ENCODE measurements around the gene NFATC2.
"Not testable (repeated sequence)": the region's sequence is repeated elsewhere in the genome, so short reads cannot be mapped to it uniquely, and the experiment has no call there.

The NFATC2 gene

GRCh38 chr20:51545515-51545914 lies 3.0 kb upstream of the NFATC2 start:
- TF ChIP-seq, protein P1, sequence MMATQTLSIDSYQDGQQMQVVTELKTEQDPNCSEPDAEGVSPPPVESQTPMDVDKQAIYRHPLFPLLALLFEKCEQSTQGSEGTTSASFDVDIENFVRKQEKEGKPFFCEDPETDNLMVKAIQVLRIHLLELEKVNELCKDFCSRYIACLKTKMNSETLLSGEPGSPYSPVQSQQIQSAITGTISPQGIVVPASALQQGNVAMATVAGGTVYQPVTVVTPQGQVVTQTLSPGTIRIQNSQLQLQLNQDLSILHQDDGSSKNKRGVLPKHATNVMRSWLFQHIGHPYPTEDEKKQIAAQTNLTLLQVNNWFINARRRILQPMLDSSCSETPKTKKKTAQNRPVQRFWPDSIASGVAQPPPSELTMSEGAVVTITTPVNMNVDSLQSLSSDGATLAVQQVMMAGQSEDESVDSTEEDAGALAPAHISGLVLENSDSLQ (IDR thresholded peaks at IDR 0.05): no peak
- no peak for TF ChIP-seq ZNF384 (IDR thresholded peaks at IDR 0.05)
- no peak for TF ChIP-seq BHLHE40 (IDR thresholded peaks at IDR 0.05; ENCODE audit: borderline replicate concordance)
- TF ChIP-seq HDGF (IDR thresholded peaks at IDR 0.05; ENCODE audit: borderline replicate concordance): no peak
- no peak for TF ChIP-seq SUZ12 (IDR thresholded peaks at IDR 0.05)
- TF ChIP-seq CTBP1 (IDR thresholded peaks at IDR 0.05; ENCODE audit: borderline replicate concordance): no peak
- no peak for TF ChIP-seq L3MBTL2 (conservative IDR thresholded peaks at IDR 0.05)
- no peak for TF ChIP-seq FOXA1 (IDR thresholded peaks at IDR 0.05)
- no peak for TF ChIP-seq FOXK2 (IDR thresholded peaks at IDR 0.05)
- no peak for TF ChIP-seq ELF4 (IDR thresholded peaks at IDR 0.05)
- no peak for TF ChIP-seq NFRKB (IDR thresholded peaks at IDR 0.05)
- no peak for TF ChIP-seq FOXM1 (IDR thresholded peaks at IDR 0.05; ENCODE audit: borderline replicate concordance)
- TF ChIP-seq TARDBP (IDR thresholded peaks at IDR 0.05): no peak
- no peak for TF ChIP-seq SP1 (IDR thresholded peaks at IDR 0.05)
- TF ChIP-seq ARNT (IDR thresholded peaks at IDR 0.05): no peak
- DNase-seq (ENCODE audit: extremely low spot score): no peak
- POLR2A ChIA-PET: no interaction called here
- CTCF ChIA-PET: no interaction called here

- POLR2A ChIA-PET: no interaction called here
- DNase-seq (ENCODE audit: extremely low spot score): no peak
- CTCF ChIA-PET: no interaction called here
- TF ChIP-seq, protein P1 (IDR thresholded peaks at IDR 0.05): no peak
- TF ChIP-seq SUZ12 (IDR thresholded peaks at IDR 0.05) (no peak), SP1 (IDR thresholded peaks at IDR 0.05) (no peak), BHLHE40 (IDR thresholded peaks at IDR 0.05; ENCODE audit: borderline replicate concordance) (no peak), FOXK2 (IDR thresholded peaks at IDR 0.05) (no peak), TARDBP (IDR thresholded peaks at IDR 0.05) (no peak), NFRKB (IDR thresholded peaks at IDR 0.05) (no peak), ZNF384 (IDR thresholded peaks at IDR 0.05) (no peak), HDGF (IDR thresholded peaks at IDR 0.05; ENCODE audit: borderline replicate concordance) (no peak), FOXA1 (IDR thresholded peaks at IDR 0.05) (no peak), FOXM1 (IDR thresholded peaks at IDR 0.05; ENCODE audit: borderline replicate concordance) (no peak), CTBP1 (IDR thresholded peaks at IDR 0.05; ENCODE audit: borderline replicate concordance) (no peak), LEF1 (IDR thresholded peaks at IDR 0.05; ENCODE audit: borderline replicate concordance) (no peak), ELF4 (IDR thresholded peaks at IDR 0.05) (no peak), L3MBTL2 (conservative IDR thresholded peaks at IDR 0.05) (no peak), ARNT (IDR thresholded peaks at IDR 0.05) (no peak)
Measured at GRCh38 chr20:51543422-51543788, 886 bp upstream of the NFATC2 start.

DNA sequence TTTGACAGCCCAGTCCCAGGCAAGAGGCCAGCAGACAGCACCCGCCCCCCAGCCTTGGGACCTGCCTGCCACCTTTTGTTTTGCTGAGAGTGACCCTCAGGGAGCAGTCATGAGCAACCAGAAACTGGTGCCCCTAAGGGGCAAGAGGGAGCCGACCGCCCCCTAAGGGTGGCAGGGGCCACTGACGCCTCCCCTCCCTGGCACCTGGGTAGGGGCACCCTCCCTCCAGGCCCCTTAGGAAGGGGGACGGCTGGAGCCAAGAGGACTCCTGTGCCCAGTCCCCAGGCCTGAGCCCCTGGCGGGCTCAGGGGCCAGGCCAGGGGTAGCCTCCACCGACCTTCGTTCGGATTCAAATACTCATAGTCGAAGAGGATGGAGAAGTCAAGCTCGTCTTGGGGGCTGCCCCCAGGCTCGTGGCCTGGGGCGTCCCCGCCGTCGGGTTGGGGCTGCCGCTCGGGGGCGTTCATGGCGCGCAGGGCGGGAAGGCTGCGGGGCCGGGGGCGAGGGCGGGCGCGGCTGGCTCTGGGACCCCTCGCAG lies 417 bp downstream of the NFATC2 start:
- TF ChIP-seq NFRKB (IDR thresholded peaks at IDR 0.05) (no peak), FOXA1 (IDR thresholded peaks at IDR 0.05) (no peak), CTBP1 (IDR thresholded peaks at IDR 0.05; ENCODE audit: borderline replicate concordance) (no peak), TARDBP (IDR thresholded peaks at IDR 0.05) (no peak), ARNT (IDR thresholded peaks at IDR 0.05) (no peak), FOXK2 (IDR thresholded peaks at IDR 0.05) (no peak), L3MBTL2 (conservative IDR thresholded peaks at IDR 0.05) (no peak), ZNF384 (IDR thresholded peaks at IDR 0.05) (no peak), FOXM1 (IDR thresholded peaks at IDR 0.05; ENCODE audit: borderline replicate concordance) (no peak), LEF1 (IDR thresholded peaks at IDR 0.05; ENCODE audit: borderline replicate concordance) (no peak), HDGF (IDR thresholded peaks at IDR 0.05; ENCODE audit: borderline replicate concordance) (no peak)
- TF ChIP-seq, protein P1 (IDR thresholded peaks at IDR 0.05): no peak
- POLR2A ChIA-PET: no interaction called here
- CTCF ChIA-PET: interaction anchor here (0.9 to 1.1 kb wide), 2 partner anchors 11 to 53 kb away, joined by 4 to 5 read pairs; no protein-coding TSS in a partner anchor
- no peak for DNase-seq (ENCODE audit: extremely low spot score)

DNA sequence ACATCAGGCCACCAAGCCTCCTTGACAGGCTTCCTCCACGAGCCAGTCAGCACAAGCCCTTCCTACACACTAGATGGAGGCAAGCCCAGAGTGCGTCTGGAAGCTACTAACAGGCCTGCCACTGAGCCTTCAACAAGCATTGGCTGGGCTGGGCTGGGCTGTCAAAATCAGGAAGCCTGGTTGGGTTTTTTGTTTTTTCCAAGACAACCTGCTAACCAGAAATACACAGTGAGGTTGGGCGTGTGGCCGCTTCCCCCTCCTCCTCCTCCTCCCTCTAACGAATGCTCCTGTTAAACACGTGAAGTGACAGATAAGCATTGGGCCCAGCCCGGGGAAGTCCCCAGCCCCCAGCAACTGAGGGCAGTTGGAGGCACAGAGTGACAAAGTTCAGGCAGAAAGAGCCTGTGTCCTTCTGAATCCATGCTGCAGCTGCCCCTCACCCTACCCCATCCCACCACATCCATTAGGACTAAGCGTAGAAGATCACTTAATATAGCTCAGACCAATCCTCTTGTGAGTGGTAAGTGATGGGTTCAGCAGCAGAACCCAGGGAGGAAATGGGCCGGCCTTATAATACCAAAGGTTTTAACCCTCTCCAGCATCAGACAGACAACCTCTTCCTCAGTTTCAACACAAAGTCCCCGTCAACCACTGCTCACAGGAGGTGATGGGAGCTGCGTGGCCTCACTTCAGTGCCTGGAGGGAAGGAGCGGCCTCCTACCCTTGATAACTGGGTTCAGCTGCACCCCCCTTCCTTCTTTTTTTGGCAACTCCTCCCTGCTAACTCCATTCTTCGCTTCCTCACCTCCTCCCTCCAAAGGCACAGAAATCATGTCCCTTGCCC lies 1.1 kb downstream of the NFATC2 start:
- POLR2A ChIA-PET: no interaction called here
- CTCF ChIA-PET: interaction anchor here (0.9 to 1.1 kb wide), 2 partner anchors 11 to 54 kb away, joined by 4 to 5 read pairs; no protein-coding TSS in a partner anchor
- DNase-seq (ENCODE audit: extremely low spot score): peak; percentile 11
- TF ChIP-seq LEF1 (IDR thresholded peaks at IDR 0.05; ENCODE audit: borderline replicate concordance) (no peak), HDGF (IDR thresholded peaks at IDR 0.05; ENCODE audit: borderline replicate concordance) (no peak), ELF4 (IDR thresholded peaks at IDR 0.05) (no peak), FOXM1 (IDR thresholded peaks at IDR 0.05; ENCODE audit: borderline replicate concordance) (no peak), BHLHE40 (IDR thresholded peaks at IDR 0.05; ENCODE audit: borderline replicate concordance) (no peak), ZNF384 (IDR thresholded peaks at IDR 0.05) (no peak), ARNT (IDR thresholded peaks at IDR 0.05) (no peak), SP1 (IDR thresholded peaks at IDR 0.05) (no peak), FOXK2 (IDR thresholded peaks at IDR 0.05) (no peak), FOXA1 (IDR thresholded peaks at IDR 0.05) (no peak), CTBP1 (IDR thresholded peaks at IDR 0.05; ENCODE audit: borderline replicate concordance) (no peak), L3MBTL2 (conservative IDR thresholded peaks at IDR 0.05) (no peak), NFRKB (IDR thresholded peaks at IDR 0.05) (no peak), TARDBP (IDR thresholded peaks at IDR 0.05) (no peak)
- TF ChIP-seq, protein P1 (IDR thresholded peaks at IDR 0.05): no peak

DNA sequence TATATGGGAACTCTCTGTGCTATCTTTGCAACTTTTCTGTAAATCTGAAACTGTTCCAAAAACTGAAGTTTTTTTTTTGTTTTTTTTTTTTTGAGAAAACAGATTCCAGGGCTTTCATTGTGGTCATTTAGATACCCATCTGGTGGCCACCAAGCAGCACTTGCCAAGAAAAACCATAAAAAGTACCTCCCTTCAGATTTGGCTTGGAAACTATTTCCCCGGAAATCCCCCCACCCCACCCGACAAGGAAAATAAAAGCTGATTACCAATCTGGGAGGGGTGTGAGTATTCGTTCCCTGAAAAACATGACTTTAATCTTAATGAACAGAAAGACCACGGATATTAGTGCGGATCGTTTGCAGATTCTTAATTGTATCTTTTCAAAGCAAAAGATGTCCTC lies 1.9 kb downstream of the NFATC2 start:
- DNase-seq (ENCODE audit: extremely low spot score): no peak
- ChIA-PET CTCF (no interaction called here), POLR2A (no interaction called here)
- TF ChIP-seq ELF4 (IDR thresholded peaks at IDR 0.05): no peak
- TF ChIP-seq SP1 (IDR thresholded peaks at IDR 0.05): no peak
- TF ChIP-seq L3MBTL2 (conservative IDR thresholded peaks at IDR 0.05): no peak
- TF ChIP-seq TARDBP (IDR thresholded peaks at IDR 0.05): no peak
- TF ChIP-seq ZNF384 (IDR thresholded peaks at IDR 0.05): no peak
- no peak for TF ChIP-seq FOXA1 (IDR thresholded peaks at IDR 0.05)
- no peak for TF ChIP-seq CTBP1 (IDR thresholded peaks at IDR 0.05; ENCODE audit: borderline replicate concordance)
- TF ChIP-seq, protein P1 (IDR thresholded peaks at IDR 0.05): no peak
- TF ChIP-seq FOXK2 (IDR thresholded peaks at IDR 0.05): no peak
- TF ChIP-seq SUZ12 (IDR thresholded peaks at IDR 0.05): no peak
- TF ChIP-seq NFRKB (IDR thresholded peaks at IDR 0.05): no peak
- no peak for TF ChIP-seq ARNT (IDR thresholded peaks at IDR 0.05)
- TF ChIP-seq LEF1 (IDR thresholded peaks at IDR 0.05; ENCODE audit: borderline replicate concordance): no peak

- DNase-seq (ENCODE audit: extremely low spot score); CTCF ChIA-PET; POLR2A ChIA-PET: not testable (repeated sequence)
Measured at GRCh38 chr20:51540074-51540473, 2.4 kb downstream of the NFATC2 start.
